HFFc6 (cell line): ENCODE results near the gene ADGRB3. TPM values are rescaled to one million over a fixed set of nuclear protein-coding genes. Genes with fewer than 3 reads are reported as not detected.
"Not testable (repeated sequence)": the region's sequence is repeated elsewhere in the genome, so short reads cannot be mapped to it uniquely, and the experiment has no call there.

Experiments used
- DNase-seq: peaks from one replicate; pipeline ENCODE4 v3.0.0-alpha.2; 2018
- H3K27ac Mint-ChIP-seq: 2 replicates; pipeline ENCODE4 v1.8.0; 2020; ENCODE audit warnings: mild to moderate bottlenecking, mixed read lengths
- H3K27me3 Mint-ChIP-seq: 2 replicates; pipeline ENCODE4 v1.8.0; 2021; ENCODE audit warnings: mild to moderate bottlenecking, moderate library complexity, mixed read lengths; ENCODE audit not compliant: insufficient read depth
- H3K36me3 Mint-ChIP-seq: 2 replicates; pipeline ENCODE4 v1.8.0; 2021; ENCODE audit warnings: low read depth, mixed read lengths
- H3K4me1 Mint-ChIP-seq: 2 replicates; pipeline ENCODE4 v1.8.0; 2020; ENCODE audit warnings: low read depth, mixed read lengths
- H3K4me3 Mint-ChIP-seq: 2 replicates; pipeline ENCODE4 v1.8.0; 2020; ENCODE audit warnings: mild to moderate bottlenecking, moderate library complexity, mixed read lengths
- H3K9me3 Mint-ChIP-seq: 2 replicates; pipeline ENCODE4 v1.8.0; 2020; ENCODE audit warnings: mild to moderate bottlenecking, mixed read lengths
- CTCF ChIP-seq: fragments of 200-600 bp; sonication (generic); IDR thresholded peaks from 2 replicates; pipeline ENCODE4 v1.5.0; 2021; ENCODE audit warnings: antibody characterized with exemption, mild to moderate bottlenecking
- total RNA-seq, 6 experiments: library from RNA; stranded (reverse); fragmentation: NEBNext Ultra II Directional; extraction: Animal tissue kit (Norgen Biotek cat#: 25700); gene quantifications; 2 replicates in 1 of 6; 3 replicates in 5 of 6; pipeline ENCODE4 v1.2.3, GENCODE V29; 2021

Gene ADGRB3
- total RNA-seq, 6 experiments from 2014 or later = 0.05 to 0.07 (median 0.05) TPM; not detected in 3

- no peak overlapping the region for H3K4me3 Mint-ChIP-seq
Measured at GRCh38 chr6:68876792-68877493, 241.9 kb downstream of the ADGRB3 start.

GRCh38 chr6:68880050-68880813, 245.2 kb downstream of the ADGRB3 start:
- no peak for DNase-seq
- TF ChIP-seq CTCF = no peak
- no peak overlapping the region for H3K27ac Mint-ChIP-seq
- H3K9me3 Mint-ChIP-seq = peaks cover 18% of the 10 kb centered on the region
- H3K4me1 Mint-ChIP-seq = no peaks in the 10 kb centered on the region
- H3K36me3 Mint-ChIP-seq = no peaks in the 10 kb centered on the region
- no peaks in the 10 kb centered on the region for H3K27me3 Mint-ChIP-seq
- no peak overlapping the region for H3K4me3 Mint-ChIP-seq

More at GRCh38 chr6:68876792-68877493, 241.9 kb downstream of the ADGRB3 start:
- Mint-ChIP-seq H3K4me1 (no peaks in the 10 kb centered on the region), H3K27ac (no peak overlapping the region), H3K9me3 (no peaks in the 10 kb centered on the region), H3K36me3 (no peaks in the 10 kb centered on the region), H3K27me3 (no peaks in the 10 kb centered on the region)
- TF ChIP-seq CTCF = peak; percentile 72
- no peak for DNase-seq

GRCh38 chr6:68883325-68883724, 248.2 kb downstream of the ADGRB3 start:
- not testable (repeated sequence) for H3K4me1 Mint-ChIP-seq, H3K36me3 Mint-ChIP-seq, H3K27ac Mint-ChIP-seq, DNase-seq, H3K27me3 Mint-ChIP-seq, H3K4me3 Mint-ChIP-seq
- peaks cover 18% of the 10 kb centered on the region for H3K9me3 Mint-ChIP-seq

- no peak overlapping the region for H3K4me3 Mint-ChIP-seq
- no peak overlapping the region for H3K27ac Mint-ChIP-seq
- DNase-seq = no peak
Measured at GRCh38 chr6:68891419-68891818, 256.3 kb downstream of the ADGRB3 start.

GRCh38 chr6:68892452-68892851, 257.4 kb downstream of the ADGRB3 start:
- Mint-ChIP-seq H3K36me3 (peaks cover 4% of the 10 kb centered on the region; the same call in 1 of the 2 replicates), H3K9me3 (peaks cover 29% of the 10 kb centered on the region), H3K27me3 (no peaks in the 10 kb centered on the region), H3K4me3 (no peak overlapping the region), H3K27ac (no peak overlapping the region), H3K4me1 (no peaks in the 10 kb centered on the region)
- no peak for TF ChIP-seq CTCF
- no peak for DNase-seq

More at GRCh38 chr6:68891419-68891818, 256.3 kb downstream of the ADGRB3 start:
- Mint-ChIP-seq H3K9me3 (peaks cover 23% of the 10 kb centered on the region), H3K4me1 (no peaks in the 10 kb centered on the region), H3K36me3 (peaks cover 4% of the 10 kb centered on the region; the same call in 1 of the 2 replicates), H3K27me3 (no peaks in the 10 kb centered on the region)
- no peak for TF ChIP-seq CTCF

- Mint-ChIP-seq H3K4me3 (no peak overlapping the region), H3K27ac (no peak overlapping the region), H3K4me1 (no peaks in the 10 kb centered on the region), H3K36me3 (peaks cover 4% of the 10 kb centered on the region; the same call in 1 of the 2 replicates), H3K27me3 (no peaks in the 10 kb centered on the region), H3K9me3 (peaks cover 18% of the 10 kb centered on the region)
- TF ChIP-seq CTCF = no peak
- no peak for DNase-seq
Measured at GRCh38 chr6:68895929-68896328, 260.8 kb downstream of the ADGRB3 start.
